GM21723 (cell line): Measurements from ENCODE around the gene NDUFAF3.

ENCODE experiments used
- ATAC-seq: cut with Tn5 transposase; IDR thresholded peaks from one replicate; pipeline ENCODE4 v1.9.1; 2021; ENCODE audit warnings: mild to moderate bottlenecking, moderate library complexity; ENCODE audit not compliant: unreplicated experiment

The NDUFAF3 gene

DNA sequence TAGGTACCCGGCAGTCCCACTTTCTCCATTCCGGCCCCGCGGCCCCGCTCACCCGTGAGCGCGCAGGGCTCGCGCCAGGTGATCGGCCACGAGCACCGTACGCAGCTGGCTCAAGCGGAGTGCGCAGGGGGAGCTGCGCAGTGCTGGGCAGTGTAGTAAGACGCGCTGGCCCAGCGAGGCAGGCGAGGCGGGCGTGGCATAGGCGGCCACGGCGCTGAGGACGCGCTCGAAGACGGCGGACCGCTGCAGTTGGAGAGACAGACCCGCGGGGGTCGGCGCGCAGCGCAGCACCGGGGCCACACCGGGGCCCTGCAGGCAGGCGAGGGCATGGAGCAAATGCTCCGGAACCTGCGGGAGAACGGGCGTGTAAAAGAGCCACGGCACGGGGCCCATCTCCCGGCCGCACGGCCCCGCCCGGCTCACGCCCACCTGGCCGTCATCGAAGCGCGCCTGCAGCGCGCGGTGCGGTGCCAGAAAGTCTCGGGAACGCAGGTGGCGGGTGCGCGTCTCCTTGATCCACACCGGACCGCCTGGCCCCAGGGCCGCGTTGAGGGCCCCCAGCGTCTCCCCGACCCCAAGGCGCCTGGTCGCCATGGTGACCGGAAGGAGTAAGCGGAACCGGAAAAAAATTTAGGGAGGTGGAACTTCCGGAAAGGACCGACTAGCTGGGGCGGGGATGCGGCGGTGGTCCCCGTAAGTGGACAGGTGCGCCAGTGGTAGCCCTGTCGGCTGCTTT lies 3.8 kb upstream of the NDUFAF3 start, which contains the start of gene DALRD3:
Gene DALRD3 (minus strand): TSS at position 610 of the 736 bp plus-strand sequence. CDS start 16 bp downstream, at position 594.
- ATAC-seq = no peak

DNA sequence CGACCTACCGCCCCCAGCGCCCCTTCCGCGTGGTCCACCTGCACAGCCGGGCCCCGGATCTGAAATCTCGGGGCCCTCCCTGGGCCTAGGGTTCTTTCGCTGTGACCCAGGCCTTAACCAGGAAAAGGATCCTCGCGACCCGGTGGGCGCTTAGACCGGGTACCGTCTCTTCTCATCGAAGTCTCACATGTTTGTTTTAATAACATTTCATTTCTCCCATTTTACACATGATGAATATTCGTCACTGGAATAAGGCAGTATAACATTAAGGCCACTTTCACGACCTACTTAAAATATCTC lies 3.3 kb upstream of the NDUFAF3 start:
- ATAC-seq = no peak

DNA sequence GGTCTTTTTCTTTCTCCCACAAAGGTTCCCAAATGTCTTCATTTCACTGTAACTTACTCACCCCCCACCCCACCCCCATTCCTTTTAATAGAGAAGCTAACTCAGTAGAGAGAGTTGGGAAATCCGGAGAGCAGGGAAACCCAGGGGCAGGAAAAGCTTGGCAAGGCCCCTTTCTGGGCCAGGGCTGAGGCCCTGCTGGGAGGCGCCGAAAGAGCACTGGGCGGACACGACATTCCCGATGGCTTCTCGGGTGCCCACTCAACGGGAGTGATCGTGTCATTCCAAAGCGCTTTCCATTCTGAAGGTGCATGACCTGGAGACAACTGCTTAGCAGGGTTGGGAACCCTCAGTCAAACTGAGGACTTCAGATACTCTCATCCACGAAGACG lies 2.0 kb upstream of the NDUFAF3 start:
- ATAC-seq = no peak

DNA sequence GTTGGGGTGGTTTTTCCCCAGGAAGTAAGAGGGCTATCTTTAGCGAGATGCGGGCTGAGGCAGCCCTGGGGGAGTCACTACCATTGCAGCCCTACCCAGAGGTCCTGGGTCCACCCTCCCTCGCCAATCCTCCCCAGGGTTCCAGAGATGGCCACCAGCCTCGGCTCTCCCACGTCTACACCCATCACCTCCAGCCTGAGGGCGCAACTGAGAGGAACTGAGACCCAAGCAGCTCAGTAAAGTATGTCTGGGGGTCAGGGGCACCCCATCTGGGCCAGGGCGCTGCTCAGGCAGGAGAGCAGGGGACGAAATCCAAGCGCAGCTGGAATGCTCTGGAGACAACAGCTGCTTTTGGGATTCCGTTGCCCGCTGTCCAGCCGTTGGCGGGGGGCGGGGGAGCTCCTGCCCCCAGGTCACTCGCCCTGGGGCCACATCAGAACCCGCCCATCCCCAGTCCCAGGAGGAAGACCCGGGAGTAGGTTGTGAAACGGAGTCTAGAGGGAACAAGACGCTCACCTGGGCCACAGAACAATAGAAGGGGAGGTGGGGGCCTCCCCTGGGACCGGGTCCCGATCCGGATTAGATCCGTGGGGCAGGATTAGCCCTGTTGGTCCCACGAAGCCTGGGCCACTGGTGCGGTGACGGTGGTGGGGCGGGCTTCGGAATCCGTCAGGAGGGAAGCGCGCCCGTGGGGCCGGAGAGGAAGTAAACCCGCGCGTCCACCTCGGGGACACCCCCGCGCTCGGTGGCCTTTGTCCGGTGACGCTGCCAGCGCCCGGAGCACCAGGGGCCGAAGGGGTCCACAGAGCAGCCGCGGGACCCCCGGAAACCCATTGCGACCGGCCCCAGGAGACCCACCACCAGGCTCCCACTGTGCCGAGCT lies 1.4 kb upstream of the NDUFAF3 start:
- ATAC-seq = peak; percentile 2

- ATAC-seq = peak; percentile 56
These were observed 608 bp upstream of the NDUFAF3 start for GRCh38 chr3:49021213-49021812.

GRCh38 chr3:49022688-49023171 lies 809 bp downstream of the NDUFAF3 start:
- ATAC-seq = no peak

GRCh38 chr3:49023775-49024174 lies 1.9 kb downstream of the NDUFAF3 start:
- no peak for ATAC-seq

DNA sequence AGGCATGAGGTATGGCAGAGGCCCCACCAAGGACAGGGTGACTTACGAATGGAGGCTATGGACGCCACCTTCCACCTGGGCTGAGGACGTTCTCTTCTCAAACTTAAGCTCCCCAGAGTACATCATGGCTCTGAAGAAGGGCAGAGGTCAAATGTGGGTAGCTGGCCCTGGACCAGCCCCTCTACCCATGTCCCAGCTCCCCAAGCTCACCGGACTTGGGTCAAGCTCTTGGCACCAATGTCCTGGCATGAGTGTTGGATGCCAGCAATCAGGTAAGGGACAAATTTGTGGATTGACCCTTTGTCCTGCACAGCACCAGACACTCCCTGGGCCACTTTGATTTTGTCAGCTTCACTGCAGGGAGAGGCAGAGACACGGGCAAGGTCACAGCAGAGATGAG lies 2.5 kb downstream of the NDUFAF3 start:
- no peak for ATAC-seq

- ATAC-seq = no peak
These were observed 3.3 kb downstream of the NDUFAF3 start for GRCh38 chr3:49025005-49025792.

- ATAC-seq = no peak
These were observed 4.0 kb downstream of the NDUFAF3 start for GRCh38 chr3:49025793-49026520.

DNA sequence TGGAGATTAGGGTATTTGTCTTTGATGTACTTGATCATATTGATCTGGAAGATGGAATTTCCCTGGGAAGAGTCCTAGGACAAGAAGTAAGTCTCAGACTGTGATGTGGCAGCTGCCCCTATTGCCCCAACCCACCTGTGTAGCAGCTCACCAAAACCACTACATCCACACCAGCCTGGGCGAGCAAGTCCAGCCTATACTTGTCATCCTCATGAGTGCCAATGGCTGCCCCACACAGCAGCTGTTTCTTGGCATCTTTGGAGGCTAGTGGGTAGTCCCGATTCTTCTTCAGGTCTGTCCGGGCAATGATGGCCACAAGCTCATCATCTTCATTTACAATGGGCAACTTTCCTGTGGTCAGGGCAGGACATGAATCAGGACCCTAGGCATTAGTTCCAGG lies 4.6 kb downstream of the NDUFAF3 start:
- no peak for ATAC-seq

GRCh38 chr3:49027634-49028033 lies 5.7 kb downstream of the NDUFAF3 start:
- no peak for ATAC-seq

- ATAC-seq = no peak
These were observed 6.4 kb downstream of the NDUFAF3 start for GRCh38 chr3:49028298-49028672.

DNA sequence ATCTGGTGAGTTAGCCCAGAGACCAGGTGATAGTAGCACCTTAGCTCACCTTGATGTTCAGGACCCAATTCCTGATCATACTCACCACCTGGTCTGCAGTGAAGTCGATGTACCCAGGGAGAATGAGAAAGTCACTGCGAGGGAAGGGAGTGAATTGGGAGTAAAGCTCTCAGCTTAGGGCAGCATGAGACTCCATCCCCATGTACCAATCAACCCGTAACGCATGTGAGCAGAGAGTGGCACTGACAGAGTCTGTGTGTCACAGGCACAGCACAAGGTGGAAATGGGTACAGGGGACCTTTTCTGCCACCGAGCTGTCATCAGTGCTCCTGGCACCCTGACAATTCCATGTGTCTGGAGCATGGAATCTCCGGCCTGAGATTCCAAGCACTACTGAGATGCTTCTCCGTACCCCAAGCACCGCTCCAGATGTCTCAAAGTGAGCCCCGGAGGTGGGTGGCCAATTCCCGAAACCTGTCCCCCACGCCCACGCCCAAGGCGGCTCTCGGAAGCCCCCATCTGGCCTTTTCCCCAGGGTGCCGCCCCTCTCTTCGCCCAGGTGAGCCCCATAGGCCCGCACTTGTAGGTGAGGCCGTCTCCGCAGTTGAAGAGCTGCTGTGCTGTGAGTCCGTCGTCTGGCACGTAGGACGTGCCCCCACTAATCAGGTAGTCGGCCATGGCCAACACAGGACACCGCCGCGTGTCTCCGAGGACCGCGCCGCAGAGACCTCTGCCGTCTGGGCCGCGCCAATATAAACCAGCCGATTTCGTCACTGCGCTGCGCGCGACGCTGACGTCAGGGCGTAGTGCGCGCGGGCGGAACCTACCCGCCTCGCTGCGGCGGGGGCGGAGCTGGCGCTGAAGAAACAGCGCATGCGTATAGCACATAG lies 7.0 kb downstream of the NDUFAF3 start, which contains the start of gene IMPDH2:
Gene IMPDH2 (minus strand): TSS at position 726 of the 890 bp plus-strand sequence. CDS start 48 bp downstream, at position 678.
- ATAC-seq = peak; percentile 86

GRCh38 chr3:49029563-49029884 lies 7.6 kb downstream of the NDUFAF3 start:
- ATAC-seq = no peak

- no peak for ATAC-seq
These were observed 8.4 kb downstream of the NDUFAF3 start for GRCh38 chr3:49030321-49030720.

DNA sequence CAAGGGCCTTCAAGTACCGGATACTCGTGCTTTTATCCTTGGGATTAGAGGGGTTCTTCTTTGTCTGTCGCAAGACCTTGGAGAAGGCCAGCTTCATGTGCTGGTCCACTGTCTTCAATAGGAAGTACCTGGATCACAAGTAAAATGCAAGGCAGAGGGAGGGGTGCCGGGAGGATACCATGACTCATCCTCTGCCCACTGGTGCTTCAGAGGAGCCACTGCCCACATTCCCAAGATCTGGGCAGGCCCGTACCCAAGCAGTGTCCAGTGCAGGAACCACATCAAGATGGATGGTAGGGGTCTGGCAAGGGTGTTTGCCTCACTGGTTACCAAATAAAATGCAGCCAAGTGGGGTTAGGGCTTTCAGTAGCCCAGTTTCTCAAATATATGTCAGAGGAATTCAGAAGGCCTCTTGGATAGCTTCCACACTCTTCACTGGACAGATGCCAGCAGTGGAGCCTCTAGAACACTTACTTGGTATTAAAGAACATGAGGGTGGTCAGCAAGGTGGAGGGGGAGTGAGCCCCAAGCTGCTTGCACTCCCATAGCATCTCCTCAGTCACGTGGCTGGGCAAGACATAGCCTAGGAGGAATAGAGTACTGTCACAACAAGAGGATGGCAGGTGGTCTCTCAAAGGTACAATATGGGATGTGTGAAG lies 10.9 kb downstream of the NDUFAF3 start:
- ATAC-seq = no peak

- no peak for ATAC-seq
These were observed 12.7 kb downstream of the NDUFAF3 start for GRCh38 chr3:49034650-49035049.

DNA sequence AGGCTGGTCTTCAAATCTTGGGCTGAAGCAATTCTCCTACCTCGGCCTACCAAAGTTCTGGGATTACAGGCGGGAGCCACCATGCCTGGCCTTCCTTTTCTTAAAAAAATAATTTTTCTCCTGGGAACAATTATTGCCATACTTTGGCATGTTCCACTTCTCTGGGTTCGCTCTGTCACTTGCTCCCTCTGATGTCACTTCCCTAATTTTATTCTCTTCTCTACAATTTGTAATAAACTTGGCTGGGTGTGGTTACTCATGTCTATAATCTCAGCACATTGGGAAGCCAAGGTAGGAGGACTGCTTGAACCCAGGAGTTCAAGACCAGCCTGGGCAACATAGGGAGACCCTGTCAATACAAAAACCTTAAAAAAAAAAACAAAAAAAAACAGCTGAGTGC lies 13.4 kb downstream of the NDUFAF3 start:
- ATAC-seq = no peak
